Breast epithelium (tissue), 3 donors: ENCODE data around the gene PKDCC.

ENCODE experiments used
- CTCF ChIP-seq, 3 donors: fragments of 450-650 bp; IDR thresholded peaks; one replicate each; pipeline ENCODE4 v1.5.1; 2016 to 2017; ENCODE audit warnings: antibody characterized with exemption in 3 of 3, mild to moderate bottlenecking in 3 of 3, moderate library complexity in 3 of 3
- POLR2AphosphoS5 ChIP-seq, 3 donors: sonication (generic); formaldehyde crosslinking; IDR thresholded peaks; one replicate each; pipeline ENCODE4 v1.6.1; 2017; ENCODE audit warnings: antibody characterized with exemption in 3 of 3

- TF ChIP-seq CTCF (IDR thresholded peaks at IDR 0.05), result no peak
- no peak for TF ChIP-seq POLR2AphosphoS5 (IDR thresholded peaks at IDR 0.05)
Observed at GRCh38 chr2:42029639-42030199, 18.1 kb upstream of the PKDCC start.
